Natural killer cell (primary cell): ENCODE data around the gene SGSM2. TPM values are rescaled to one million over a fixed set of nuclear protein-coding genes. Genes with fewer than 3 reads are reported as not detected.

Experiments used
- ATAC-seq, 3 donors: fragments of 150-1000 bp in 2 of 3; fragments of 200-7000 bp in 1 of 3; cut with Tn5 transposase; 1 replicate in 1 of 3; 2 replicates in 2 of 3; pipeline ENCODE4 v1.10.0; 2021; ENCODE audit warnings: mild to moderate bottlenecking in 2 of 3, moderate library complexity in 2 of 3
- DNase-seq, 2 donors: peaks; one replicate each; pipeline versions ENCODE4 v3.0.0 to v3.0.0-alpha.2; 2013 to 2021; ENCODE audit warnings: mixed read lengths in 1 of 2
- H3K27ac ChIP-seq: one replicate; pipeline ENCODE4 v1.5.1; 2013; ENCODE audit warnings: mild to moderate bottlenecking, low read length
- H3K27me3 ChIP-seq: one replicate; pipeline ENCODE4 v1.6.1; 2013; ENCODE audit warnings: low read length; ENCODE audit not compliant: control insufficient read depth, insufficient read depth
- H3K36me3 ChIP-seq: one replicate; pipeline ENCODE4 v1.6.1; 2013; ENCODE audit warnings: low read length; ENCODE audit not compliant: control insufficient read depth, insufficient read depth
- H3K4me1 ChIP-seq: one replicate; pipeline ENCODE4 v1.6.1; 2013; ENCODE audit warnings: low read length; ENCODE audit not compliant: control insufficient read depth, insufficient read depth
- H3K4me3 ChIP-seq: one replicate; pipeline ENCODE4 v1.5.1; 2013; ENCODE audit warnings: low read length
- H3K9me3 ChIP-seq: one replicate; pipeline ENCODE4 v1.6.1; 2013; ENCODE audit warnings: low read length; ENCODE audit not compliant: control insufficient read depth, insufficient read depth
- H3K27ac Mint-ChIP-seq, 2 donors: one replicate each; pipeline ENCODE4 v1.8.0; 2022; ENCODE audit warnings: mild to moderate bottlenecking in 2 of 2, mixed read lengths in 2 of 2, moderate library complexity in 1 of 2
- H3K27me3 Mint-ChIP-seq, 2 donors: one replicate each; pipeline ENCODE4 v1.8.0; 2022; ENCODE audit warnings: low read depth in 2 of 2, mixed read lengths in 2 of 2
- H3K36me3 Mint-ChIP-seq: one replicate; pipeline ENCODE4 v1.8.0; 2022; ENCODE audit warnings: mixed read lengths
- H3K4me1 Mint-ChIP-seq, 2 donors: one replicate each; pipeline ENCODE4 v1.8.0; 2022; ENCODE audit warnings: mixed read lengths in 2 of 2
- H3K4me3 Mint-ChIP-seq: one replicate; pipeline ENCODE4 v1.8.0; 2022; ENCODE audit warnings: mild to moderate bottlenecking, moderate library complexity, mixed read lengths
- H3K9me3 Mint-ChIP-seq, 2 donors: one replicate each; pipeline ENCODE4 v1.8.0; 2022; ENCODE audit warnings: mixed read lengths in 2 of 2
- CTCF ChIP-seq: fragments of 200-600 bp; IDR thresholded peaks from one replicate; pipeline ENCODE4 v1.8.0; 2022; ENCODE audit warnings: antibody characterized with exemption
- WGBS: methylation state at CpG from one replicate; pipeline ENCODE4 v1.1.7; 2013; ENCODE audit warnings: missing lambda C conversion rate; ENCODE audit not compliant: insufficient coverage; 5-methylcytosine and 5-hydroxymethylcytosine counted together
- intact Hi-C: fragments of 100-400 bp; cut with micrococcal nuclease; formaldehyde crosslinking; loops from one replicate; pipeline ENCODE4 v1.14.2; 2022
- total RNA-seq, 4 donors: library from RNA; stranded (reverse); fragments of 120-200 nt in 1 of 4; gene quantifications; one replicate each; pipeline versions ENCODE4 v1.2.3 to v1.2.4, GENCODE V29; 2013 to 2022

SGSM2 gene
- total RNA-seq, 3 donors from 2014 or later (not counting 1 experiment from before 2014, with no cell fraction given): 65.4 to 75.7 (median 73.6) TPM

GRCh38 chr17:2357237-2357636 lies 19.9 kb downstream of the SGSM2 start:
- no peak for ATAC-seq
- peaks cover 13 to 18% of the 10 kb centered on the region in 2 donors for H3K4me1 Mint-ChIP-seq

GRCh38 chr17:2357931-2358434 lies 20.7 kb downstream of the SGSM2 start:
- intact Hi-C loops: no loop called here
- TF ChIP-seq CTCF: no peak
- 97% methylated on average over 10 of the region's 10 CpGs for whole genome bisulfite sequencing

More at GRCh38 chr17:2357237-2357636, 19.9 kb downstream of the SGSM2 start:
- H3K36me3 Mint-ChIP-seq: no peaks in the 10 kb centered on the region
- Histone ChIP-seq H3K4me1 (peaks cover 16% of the 10 kb centered on the region), H3K4me3 (no peak overlapping the region), H3K9me3 (no peaks in the 10 kb centered on the region), H3K36me3 (peaks cover 3% of the 10 kb centered on the region), H3K27me3 (no peaks in the 10 kb centered on the region), H3K27ac (no peak overlapping the region)
- intact Hi-C loops: no loop called here
- 96% methylated on average over 3 of the region's 4 CpGs for WGBS
- TF ChIP-seq CTCF: no peak
- no peak for DNase-seq
- H3K27ac Mint-ChIP-seq: no peak overlapping the region
- H3K9me3 Mint-ChIP-seq: no peaks in the 10 kb centered on the region
- no peak overlapping the region for H3K4me3 Mint-ChIP-seq
- no peaks in the 10 kb centered on the region for H3K27me3 Mint-ChIP-seq

GRCh38 chr17:2361010-2361760 lies 23.9 kb downstream of the SGSM2 start:
- H3K36me3 ChIP-seq: peaks cover 12% of the 10 kb centered on the region
- WGBS: 90% methylated on average over 21 of the region's 21 CpGs
- H3K27me3 ChIP-seq: no peaks in the 10 kb centered on the region
- Mint-ChIP-seq H3K27ac (no peak overlapping the region), H3K36me3 (no peaks in the 10 kb centered on the region), H3K4me1 (no peaks in the 10 kb centered on the region), H3K27me3 (no peaks in the 10 kb centered on the region), H3K4me3 (no peak overlapping the region), H3K9me3 (no peaks in the 10 kb centered on the region)
- H3K4me3 ChIP-seq: no peak overlapping the region
- H3K9me3 ChIP-seq: no peaks in the 10 kb centered on the region
- no peak for TF ChIP-seq CTCF
- no peak overlapping the region for H3K27ac ChIP-seq
- DNase-seq (no peak), ATAC-seq (no peak)
- no peaks in the 10 kb centered on the region for H3K4me1 ChIP-seq
- intact Hi-C loops: no loop called here

More at GRCh38 chr17:2357931-2358434, 20.7 kb downstream of the SGSM2 start:
- no peak for ATAC-seq
- DNase-seq: no peak
- Mint-ChIP-seq H3K27ac (no peak overlapping the region), H3K4me3 (no peak overlapping the region), H3K9me3 (no peaks in the 10 kb centered on the region), H3K36me3 (no peaks in the 10 kb centered on the region), H3K4me1 (peaks cover 13 to 15% of the 10 kb centered on the region in 2 donors), H3K27me3 (no peaks in the 10 kb centered on the region)
- no peaks in the 10 kb centered on the region for H3K9me3 ChIP-seq
- H3K36me3 ChIP-seq: peaks cover 3% of the 10 kb centered on the region
- no peak overlapping the region for H3K27ac ChIP-seq
- no peak overlapping the region for H3K4me3 ChIP-seq
- H3K27me3 ChIP-seq: no peaks in the 10 kb centered on the region
- peaks cover 14% of the 10 kb centered on the region for H3K4me1 ChIP-seq
